NCI-H1930 (cell line): ENCODE results near the gene MYH13.
A peak's percentile ranks its signal among the peaks of the same experiment; 100 is the strongest.

Experiments used
- DNase-seq, 2 experiments: peaks; one replicate each; lab custom pipeline; 2025; lab: John Stamatoyannopoulos, UW

Gene MYH13

DNA sequence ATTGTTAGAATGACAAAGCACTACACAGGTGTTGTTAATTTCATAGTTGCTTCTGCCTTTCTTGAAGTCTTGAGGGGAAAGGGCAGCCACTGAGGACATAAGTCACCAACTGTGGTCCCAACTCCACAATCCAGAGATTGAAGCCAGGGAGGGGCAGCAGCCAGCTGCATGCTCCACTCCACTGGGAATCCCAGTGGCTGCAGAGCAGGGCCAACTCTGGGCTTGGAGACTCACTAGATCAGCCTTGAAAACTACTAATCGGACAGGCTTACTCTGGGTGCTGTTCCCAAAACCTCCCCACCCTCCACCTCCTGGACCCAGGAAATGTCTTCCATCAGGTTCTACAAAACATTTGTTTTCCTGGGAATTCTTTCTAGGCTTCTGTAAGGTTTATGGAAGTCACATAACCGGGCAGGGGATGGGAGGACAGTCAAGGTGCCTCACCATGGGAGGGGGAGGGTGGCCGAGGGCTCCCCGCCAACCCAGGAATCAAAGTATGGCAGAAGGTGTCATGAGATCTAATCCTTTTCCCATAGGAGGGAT lies 68.0 kb downstream of the MYH13 start:
- no peak for DNase-seq

DNA sequence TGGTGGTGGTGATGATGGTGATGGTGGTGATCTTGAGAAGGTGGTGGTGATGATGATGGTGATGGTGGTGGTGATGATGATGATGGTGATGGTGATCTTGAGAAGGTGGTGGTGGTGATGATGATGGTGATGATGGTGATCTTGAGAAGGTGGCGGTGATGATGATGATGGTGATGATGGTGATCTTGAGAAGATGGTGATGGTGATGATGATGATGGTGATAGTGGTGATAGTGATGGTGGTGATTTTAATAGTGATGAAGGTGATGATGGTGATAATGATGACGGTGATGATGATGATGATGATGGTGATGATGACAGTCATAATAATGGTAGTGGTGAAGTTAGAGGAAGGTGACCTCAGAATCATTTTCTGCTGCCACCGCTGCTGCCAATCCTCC lies 75.1 kb downstream of the MYH13 start:
- no peak for DNase-seq

DNA sequence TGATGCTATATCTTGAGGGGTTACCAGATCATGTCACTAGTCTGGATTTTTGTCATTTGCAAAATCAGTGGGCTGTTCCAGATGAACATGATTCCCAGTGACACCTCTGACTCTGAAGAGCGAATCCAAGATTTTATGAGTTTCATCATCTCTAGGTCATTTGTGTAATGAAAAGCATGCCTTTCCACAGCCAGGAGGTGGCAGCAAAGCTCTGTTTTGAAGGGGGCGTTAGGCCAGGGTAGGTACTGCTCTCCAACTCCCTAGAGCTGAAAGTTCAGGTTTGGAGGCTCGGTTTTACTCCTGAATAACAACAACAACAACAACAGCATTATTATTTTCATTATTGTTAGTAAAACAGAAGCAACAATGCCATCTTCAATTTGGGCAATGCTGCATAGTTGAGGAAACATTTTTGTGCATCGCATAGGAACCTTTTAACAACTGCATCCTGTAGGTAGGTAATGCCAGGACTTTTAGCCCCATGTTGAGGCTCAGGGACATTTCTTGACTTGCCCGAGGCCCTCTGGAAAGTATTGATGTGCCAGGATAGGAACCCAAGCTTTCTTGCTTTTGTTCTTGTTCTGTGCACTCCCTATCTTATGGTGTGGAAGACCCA lies 77.0 kb downstream of the MYH13 start:
- peak; percentile 14 to 38 for DNase-seq

DNA sequence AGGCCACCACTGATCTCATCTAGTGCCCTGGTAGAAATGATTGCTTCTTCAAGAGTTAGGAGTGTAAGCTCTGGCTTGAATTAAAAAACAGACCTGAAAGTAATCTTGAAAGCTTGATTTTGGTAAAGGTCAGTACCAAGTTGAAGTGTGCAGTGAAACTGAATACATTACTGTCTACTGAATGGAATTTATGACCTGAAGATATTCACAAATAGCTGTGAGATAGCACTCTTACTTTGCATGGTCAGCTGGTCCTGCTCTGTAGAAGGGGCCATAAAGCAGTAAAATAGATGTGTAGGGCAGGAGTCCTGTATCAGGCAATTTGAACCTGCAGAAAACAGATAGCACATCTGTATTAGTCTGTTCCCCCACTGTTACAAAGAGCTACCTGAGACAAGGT lies 78.6 kb downstream of the MYH13 start:
- DNase-seq = no peak

DNA sequence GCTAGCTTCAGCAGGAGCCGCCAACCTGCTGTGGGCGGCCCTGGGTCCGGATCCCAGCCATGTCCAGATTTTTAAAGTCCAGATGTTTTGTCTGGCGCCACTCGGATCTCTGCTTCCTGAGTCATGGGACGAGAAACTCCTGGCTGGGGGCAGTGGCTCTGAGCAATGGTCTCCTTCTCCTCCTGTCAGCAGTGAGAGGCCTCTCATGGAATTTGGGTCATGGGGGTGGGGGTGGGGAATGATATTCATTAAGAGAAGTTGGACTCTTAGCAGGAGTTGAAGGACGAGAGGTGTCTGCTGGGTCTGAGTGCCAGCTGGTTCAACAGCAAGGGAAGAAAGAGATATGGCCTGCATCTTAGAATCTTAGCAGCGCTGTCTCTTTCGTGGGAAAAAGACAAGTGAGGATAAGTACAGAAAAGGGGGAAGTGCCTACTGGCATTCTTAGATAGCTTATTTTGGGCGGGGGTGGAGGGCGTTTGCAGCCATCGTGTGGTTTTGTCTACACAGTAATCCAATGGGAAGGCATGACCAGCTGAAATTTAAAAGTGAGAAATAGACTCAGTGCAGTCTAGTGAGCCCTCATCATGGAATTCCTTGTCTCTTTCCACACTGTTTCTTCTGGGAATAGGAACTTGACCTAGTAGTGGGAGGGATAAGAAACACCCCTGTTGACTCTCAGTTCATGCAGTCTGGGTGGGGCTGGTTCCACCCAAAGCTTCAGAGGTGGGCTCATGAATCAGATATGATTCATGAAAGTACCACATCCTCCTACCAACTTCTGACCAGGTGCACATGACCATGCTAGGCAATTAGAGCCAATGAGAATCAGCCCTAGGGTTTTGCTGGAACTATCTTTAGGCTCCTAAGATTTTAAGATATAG lies 80.5 kb downstream of the MYH13 start:
- DNase-seq = no peak

DNA sequence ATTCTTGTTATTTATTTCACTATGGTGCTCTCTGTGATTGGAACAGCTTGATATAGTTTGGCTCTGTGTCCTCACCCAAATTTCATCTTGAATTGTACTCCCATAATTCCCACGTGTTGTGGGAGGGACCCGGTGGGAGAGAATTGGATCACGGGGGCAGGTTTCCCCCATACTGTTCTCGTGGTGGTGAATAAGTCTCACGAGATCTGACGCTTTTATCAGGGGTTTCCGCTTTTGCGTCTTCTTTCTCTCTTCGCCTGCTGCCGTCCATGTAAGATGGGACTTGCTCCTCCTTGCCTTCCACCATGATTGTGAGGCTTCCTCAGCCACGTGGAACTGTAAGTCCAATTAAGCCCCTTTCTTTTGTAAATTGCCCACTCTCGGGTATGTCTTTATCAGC lies 81.2 kb downstream of the MYH13 start:
- DNase-seq = peak; percentile 3 to 41

DNA sequence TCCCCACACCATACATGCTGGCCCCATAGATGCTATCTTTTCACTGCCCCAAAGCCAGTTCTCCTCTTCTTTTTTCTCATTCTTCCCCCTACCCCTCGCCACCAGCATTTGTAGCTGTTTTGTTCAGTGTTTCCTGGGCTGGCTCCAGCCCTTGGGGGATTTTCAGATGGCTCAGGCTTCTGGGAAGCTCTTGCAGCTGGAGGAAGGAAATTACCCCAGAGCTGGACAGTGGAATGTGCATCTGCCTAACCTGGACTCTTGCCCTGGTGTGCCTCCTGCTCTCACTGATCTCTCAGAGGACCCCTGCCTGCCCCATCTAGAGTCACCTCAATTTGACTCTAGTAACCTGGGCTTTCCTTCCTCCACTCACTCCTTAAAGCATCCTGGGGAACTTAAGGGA lies 82.8 kb downstream of the MYH13 start:
- DNase-seq = no peak

DNA sequence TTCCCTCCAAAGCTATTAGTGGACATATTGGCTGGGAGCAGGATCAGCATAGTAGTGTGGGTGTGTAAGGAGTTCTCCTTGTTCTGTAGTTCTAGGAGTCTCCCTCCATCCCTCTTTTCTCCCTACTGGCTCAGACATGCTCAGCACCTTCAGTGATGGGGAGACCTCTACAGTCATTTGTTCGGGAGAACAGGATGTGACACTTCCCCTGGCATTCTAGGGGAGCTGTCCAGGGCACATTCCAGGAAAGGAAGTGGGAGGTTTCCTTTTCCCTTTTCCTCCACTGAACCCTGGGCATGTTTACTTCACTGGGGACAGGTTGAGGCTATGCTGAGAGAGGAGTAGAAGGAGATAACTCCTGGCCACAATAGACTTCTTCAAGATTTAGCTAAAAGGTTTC lies 86.5 kb downstream of the MYH13 start:
- no peak for DNase-seq

DNA sequence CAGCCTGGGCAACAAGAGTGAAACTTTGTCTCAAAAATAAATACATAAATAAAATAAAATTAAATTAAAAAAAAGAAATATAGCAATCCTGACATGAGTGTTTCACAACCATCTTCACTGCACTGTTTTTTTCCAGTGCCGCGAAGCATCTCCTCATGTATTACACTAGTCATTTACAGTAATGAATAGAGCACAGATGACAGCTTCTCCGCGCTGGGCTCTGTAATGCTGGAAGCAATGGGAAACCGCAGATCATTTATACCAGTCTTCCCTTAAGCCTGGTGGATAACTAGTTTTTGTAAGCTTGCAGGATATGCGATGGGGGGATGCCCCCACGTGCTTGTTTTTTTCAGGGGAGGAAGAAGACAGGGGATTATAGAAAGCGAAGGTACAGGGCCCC lies 86.9 kb downstream of the MYH13 start:
- no peak for DNase-seq

DNA sequence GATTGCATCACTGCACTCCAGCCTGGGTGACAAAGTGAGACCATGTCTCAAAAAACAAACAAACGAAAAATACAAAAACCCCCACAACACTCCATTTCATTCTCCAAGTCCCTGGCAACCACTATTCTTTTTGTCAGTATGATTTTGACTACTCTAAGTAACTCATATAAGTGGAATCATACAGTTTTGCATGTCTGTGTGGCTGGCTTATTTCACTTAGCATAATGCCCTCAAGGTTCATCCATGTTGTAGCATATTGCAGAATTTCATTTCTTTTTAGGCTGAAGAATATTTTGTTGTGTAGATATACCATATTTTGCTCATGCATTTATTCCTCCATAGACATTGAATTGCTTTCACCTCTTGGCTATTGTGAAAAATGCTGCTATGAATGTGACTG lies 92.7 kb downstream of the MYH13 start:
- no peak for DNase-seq

DNA sequence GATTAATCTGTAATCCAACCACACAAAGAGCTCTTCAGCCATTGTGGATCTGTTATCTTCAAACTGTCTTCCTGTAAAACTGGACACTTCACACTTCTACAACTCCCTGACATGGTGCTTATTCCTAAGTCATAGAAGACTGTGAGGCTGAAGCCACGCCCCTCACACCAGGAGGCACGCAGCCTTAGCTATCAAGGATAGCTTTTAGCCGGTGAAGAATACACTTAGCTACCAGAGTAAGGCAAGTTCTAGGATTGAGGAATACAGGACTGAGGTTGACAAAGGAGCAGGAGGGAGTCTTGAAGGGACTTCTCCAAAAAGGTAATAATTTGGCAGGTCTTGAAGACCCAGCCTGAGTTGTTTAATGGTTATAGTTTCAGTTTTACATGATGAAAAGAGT lies 94.6 kb downstream of the MYH13 start:
- DNase-seq = no peak

DNA sequence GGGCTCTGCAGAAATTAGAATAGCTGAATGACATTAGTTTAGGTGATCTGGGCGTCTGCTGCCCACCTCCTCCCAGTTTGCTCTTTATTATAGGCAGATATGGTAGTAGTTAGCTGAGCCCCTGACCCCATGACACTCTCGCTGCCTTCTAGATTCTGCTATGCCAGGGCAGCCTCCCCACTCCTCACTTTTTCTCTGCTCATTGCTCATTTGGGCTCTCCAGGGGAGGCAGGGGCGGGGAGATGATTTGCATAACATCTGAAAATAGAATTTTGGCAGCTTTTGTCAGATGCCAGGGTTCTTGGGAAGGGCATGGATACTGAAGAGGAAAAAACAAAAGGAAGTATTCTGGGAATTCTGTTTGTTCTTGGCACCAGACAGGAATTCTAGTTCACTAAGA lies 96.4 kb downstream of the MYH13 start:
- DNase-seq = no peak

DNA sequence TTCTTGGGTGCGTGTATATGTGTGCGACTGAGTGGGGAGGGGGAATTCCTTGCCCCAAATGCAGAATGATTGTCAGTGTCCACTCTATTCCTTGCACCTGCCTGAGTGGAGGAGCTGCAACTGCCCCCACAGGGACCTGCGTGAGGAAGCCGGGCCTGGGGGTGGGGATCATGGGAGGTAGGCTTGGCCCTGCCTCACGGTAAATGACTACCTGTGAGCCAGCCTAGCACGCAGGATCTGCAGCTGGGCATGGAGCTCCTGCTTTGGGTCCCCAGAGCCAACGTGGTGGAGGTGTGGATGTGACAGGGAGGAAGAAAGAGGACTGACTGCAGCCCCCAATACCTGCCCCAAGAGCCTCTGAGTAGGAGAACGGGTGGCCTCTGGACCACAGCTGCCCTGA lies 97.4 kb downstream of the MYH13 start:
- DNase-seq = no peak

DNA sequence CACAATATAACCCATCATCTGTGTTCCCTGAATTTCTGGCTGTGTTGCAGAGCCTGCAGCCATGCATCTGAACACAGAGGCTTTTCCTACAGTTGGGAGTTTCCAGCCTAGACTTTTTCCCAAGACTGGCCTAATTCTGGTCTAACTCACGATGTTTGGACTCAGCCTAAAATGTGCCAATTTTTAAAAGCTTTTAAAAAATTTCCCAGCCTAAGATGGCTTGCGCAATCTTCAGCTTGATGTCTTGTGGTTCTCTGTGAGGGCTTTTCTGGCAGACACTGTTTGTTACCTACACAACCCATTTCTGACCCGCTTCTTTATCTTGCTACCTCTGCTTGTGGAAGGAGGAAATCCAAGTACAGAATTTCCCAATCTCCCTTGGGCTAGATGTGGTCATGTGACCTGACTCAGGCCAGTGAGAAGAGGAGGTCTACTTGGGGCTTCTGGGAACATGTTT lies 101.7 kb downstream of the MYH13 start:
- no peak for DNase-seq

DNA sequence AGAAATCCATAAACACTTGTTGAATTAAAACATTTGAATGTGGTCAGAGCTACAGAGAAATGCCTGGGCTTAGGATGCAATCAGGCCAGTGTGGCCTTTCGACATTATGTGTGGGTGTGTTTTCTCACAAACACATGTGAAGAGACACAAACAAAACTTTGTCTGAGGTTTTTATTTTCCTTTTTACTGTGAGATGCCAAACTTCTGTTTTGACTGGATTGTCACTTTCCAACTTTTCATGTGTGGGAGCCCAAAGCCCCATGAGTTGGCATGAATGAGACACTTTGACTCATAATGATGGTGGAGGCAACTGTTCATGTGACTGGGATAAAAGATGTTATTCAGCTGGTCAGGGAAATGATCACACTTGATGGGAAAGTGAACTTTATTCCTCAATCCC lies 102.5 kb downstream of the MYH13 start:
- no peak for DNase-seq

DNA sequence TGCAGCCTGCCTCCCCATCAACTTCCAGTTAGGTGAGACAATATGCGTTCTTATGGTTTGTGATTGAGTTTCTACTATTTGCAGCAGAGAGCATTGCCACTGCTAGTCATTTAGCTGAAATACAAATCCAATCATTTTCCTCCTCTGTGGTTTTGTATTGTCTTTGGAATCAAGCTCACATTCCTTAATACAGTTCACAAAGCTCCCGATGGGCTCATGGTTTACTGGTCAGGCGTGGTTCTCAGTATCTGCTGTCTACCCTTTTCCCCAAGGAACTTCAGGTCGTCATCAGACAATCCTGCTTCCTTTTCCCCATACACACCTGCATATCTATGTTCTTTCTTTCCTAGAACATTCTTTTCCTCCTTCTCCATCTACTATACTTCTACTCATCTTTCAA lies 104.8 kb downstream of the MYH13 start:
- DNase-seq = no peak

DNA sequence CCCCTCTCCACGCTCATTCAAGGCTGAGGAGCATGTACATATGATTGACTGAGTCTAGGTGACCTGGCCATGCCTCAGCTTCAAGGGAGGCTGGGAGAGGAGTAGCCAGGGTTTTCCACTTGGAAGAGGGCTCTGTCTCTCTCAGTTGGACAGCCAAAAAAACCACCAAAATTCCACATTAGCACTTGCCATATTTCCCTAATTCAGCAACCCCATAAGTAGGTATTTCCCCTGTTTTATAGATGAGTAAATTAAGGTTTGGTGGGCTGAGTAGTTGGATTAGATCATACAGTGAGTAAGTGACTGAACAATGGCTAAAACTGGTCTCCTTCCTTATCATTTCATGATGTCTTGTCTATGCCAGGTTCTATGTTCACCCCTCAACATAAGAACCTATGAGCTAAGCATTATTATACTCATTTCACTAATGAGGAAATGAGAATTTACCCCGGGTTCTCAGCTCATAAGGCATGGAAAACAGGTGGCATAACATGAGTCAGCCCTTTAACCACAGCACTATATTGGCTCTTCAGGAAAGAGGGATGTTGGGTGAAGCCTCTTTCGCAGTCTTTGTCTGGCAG lies 106.4 kb downstream of the MYH13 start:
- DNase-seq = no peak

DNA sequence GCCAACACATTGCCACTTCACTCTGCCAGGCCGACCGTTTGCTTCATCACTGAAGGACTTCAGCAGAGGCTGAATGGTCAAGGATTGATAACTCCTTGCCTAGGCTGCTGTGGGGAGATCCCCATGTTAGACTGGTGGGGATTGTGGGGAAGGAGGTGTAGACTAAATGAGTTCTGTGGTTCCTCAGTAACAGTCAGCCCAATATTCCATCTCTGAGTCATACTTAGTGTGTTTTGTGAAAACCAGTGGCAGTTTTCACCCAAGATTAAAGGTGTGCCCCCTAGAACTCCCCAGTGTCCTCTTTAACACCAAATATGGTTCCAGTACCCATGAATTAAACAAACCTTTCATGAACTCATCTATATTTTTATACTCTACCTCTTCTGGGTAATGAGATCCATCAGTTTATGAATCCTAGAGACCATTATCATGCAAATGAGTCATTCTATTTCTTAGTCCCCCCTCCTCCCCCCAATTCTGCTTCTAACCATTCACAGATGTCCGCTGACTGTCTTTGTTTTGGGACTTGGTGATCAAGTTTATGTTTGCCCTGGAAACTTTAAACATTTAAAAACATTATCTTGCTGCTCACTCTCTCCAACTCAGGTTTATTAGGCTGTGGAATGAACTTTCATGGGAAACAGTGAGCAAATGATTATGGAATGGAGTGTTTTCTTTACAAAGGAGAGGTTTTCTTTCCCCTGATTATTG lies 107.6 kb downstream of the MYH13 start:
- no peak for DNase-seq

DNA sequence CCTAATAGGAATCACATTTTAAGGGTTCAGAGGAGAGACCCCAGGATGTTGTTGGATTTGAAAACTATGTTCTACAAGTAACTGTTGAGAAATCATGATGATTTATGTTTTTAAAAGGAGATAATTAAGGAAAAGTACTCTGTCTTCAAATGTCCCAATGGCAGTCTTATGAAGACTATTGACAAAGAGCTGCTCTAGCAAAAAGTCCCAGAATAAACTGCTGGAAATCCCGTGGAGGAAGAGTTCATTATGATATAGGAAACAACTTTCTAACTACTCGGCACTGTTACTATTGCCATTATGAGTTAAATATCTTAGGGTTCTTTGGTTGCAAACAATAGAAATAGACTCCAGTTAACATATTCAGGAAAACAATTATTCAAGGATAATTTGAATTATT lies 108.8 kb downstream of the MYH13 start:
- no peak for DNase-seq

DNA sequence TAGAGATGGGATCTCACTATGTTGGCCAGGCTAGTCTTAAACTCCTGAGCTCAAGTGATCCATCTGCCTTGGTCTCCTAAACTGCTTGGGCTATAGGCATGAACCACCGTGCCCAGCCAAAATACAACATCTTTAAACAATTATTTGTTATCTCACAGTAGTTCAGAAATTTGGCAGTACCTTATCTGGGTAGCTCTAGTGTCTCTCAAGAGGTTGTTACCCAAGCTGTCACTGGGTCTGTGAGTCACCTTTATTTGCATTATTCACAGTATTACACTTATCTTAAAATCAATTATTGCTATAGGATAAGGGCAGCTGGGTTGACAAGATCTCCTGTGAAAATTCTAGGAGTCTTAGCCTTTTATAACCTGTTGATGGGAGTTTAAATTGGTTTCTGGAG lies 110.4 kb downstream of the MYH13 start:
- DNase-seq = no peak

DNA sequence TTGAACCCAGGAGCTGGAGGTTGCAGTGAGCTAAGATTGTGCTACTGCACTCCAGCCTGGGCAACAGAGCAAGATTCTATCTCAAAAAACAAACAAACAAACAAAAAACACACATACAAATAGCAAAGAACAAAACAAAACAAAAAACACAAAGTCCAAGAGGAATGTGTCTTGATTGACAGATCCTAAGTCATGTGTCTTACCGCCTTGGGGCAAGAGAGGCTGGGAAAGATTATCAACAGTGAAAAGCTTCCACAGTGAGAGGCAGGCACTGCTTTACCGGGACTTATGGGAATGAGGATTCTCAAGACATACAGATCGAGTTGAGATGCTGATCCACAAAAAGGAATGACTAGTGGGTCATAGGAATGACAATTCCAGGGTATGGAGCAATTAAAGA lies 111.7 kb downstream of the MYH13 start:
- DNase-seq = no peak

DNA sequence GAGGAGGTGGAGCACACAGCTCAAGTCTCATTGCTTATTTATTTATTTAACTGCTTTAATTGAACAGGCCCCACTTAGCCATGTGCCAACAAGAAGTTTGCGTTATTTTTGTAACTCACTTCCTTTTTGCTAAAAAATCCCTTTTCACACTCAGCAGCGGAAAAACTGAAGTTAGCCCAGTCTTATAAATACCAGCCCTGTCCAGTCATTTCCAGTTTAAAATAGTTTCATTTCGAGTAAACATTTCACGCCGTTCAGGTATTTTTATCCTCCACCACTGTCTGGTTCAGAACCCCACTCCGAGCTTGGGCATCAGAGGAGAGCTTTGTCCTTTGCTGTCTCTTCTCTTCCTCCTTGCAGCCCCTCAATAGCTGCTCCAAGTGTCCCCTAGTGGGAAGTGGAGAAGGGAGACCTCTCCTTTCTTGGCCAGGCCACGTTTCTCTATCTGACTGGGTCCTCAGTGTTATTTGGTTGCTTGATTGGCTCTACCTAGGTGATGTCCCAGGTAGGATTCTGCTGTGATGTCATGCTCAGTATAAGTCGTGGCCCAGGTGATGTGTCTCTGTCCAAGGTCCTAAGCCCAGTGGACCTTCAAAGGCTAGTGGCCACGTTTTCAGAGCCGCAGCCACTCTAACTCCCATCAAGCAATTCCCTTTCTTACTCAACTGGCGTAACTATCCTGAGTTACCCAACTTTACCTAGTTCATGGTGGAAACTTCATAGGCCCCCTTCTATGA lies 121.4 kb downstream of the MYH13 start:
- no peak for DNase-seq
